PC-3 (cell line): Measurements from ENCODE around the gene DGKG. TPM values are rescaled to one million over a fixed set of nuclear protein-coding genes. Genes with fewer than 3 reads are reported as not detected.

Experiments
- ATAC-seq: fragments of 200-7000 bp; cut with Tn5 transposase; 2 replicates; pipeline ENCODE4 v1.9.1; 2020; ENCODE audit warnings: mild to moderate bottlenecking, moderate library complexity
- BruUV-seq: library from RNA; stranded (reverse); fragments of 400-500 nt; replicated peaks from 2 replicates; lab custom pipeline; 2021; lab: Mats Ljungman, UMichigan
- CTCF ChIA-PET: fragments of 300-600 bp; sonication (Branson Sonifier 250); formaldehyde crosslinking; loops from one replicate; lab custom pipeline; 2022; ENCODE audit warnings: antibody characterized with exemption; lab: Charles Lee
- POLR2A ChIA-PET: fragments of 300-600 bp; sonication (Branson Sonifier 250); formaldehyde crosslinking; loops from one replicate; lab custom pipeline; 2022; ENCODE audit warnings: antibody characterized with exemption; ENCODE audit not compliant: unreplicated experiment; lab: Charles Lee
- DNase-seq: peaks from one replicate; pipeline ENCODE4 v3.0.0-alpha.2; 2015
- H2AFZ ChIP-seq: fragments of 300-600 bp; sonication (generic); 2 replicates; pipeline ENCODE4 v1.6.0; 2016; ENCODE audit warnings: antibody characterized with exemption, low read length
- H3F3A ChIP-seq: fragments of 300-600 bp; sonication (generic); one replicate; pipeline ENCODE4 v1.6.0; 2017; ENCODE audit warnings: antibody characterized with exemption, low read length, control low read depth, mild to moderate bottlenecking; ENCODE audit not compliant: unreplicated experiment
- H3K27ac ChIP-seq: fragments of 300-600 bp; sonication (generic); 2 replicates; pipeline ENCODE4 v1.5.1; 2016; ENCODE audit warnings: mild to moderate bottlenecking, low read length
- H3K27me3 ChIP-seq: fragments of 300-600 bp; sonication (generic); 2 replicates; pipeline ENCODE4 v1.6.1; 2016; ENCODE audit warnings: low read length, mixed read lengths
- H3K36me3 ChIP-seq: fragments of 300-600 bp; sonication (generic); 2 replicates; pipeline ENCODE4 v1.6.1; 2016; ENCODE audit warnings: low read depth, mixed run types, low read length, mixed read lengths
- H3K4me1 ChIP-seq: fragments of 300-600 bp; sonication (generic); 2 replicates; pipeline ENCODE4 v1.5.1; 2016; ENCODE audit warnings: low read length; ENCODE audit not compliant: insufficient read depth
- H3K4me2 ChIP-seq: fragments of 300-600 bp; sonication (generic); 2 replicates; pipeline ENCODE4 v1.6.0; 2016; ENCODE audit warnings: low read length
- H3K4me3 ChIP-seq: fragments of 300-600 bp; sonication (generic); 2 replicates; pipeline ENCODE4 v1.5.1; 2016; ENCODE audit warnings: mild to moderate bottlenecking, low read length, mixed read lengths
- H3K79me2 ChIP-seq: fragments of 300-600 bp; sonication (generic); 2 replicates; pipeline ENCODE4 v1.6.1; 2017; ENCODE audit warnings: low read length, mixed read lengths
- H3K9ac ChIP-seq: fragments of 300-600 bp; sonication (generic); 2 replicates; pipeline ENCODE4 v1.6.0; 2016; ENCODE audit warnings: mild to moderate bottlenecking, low read length
- H3K9me2 ChIP-seq: fragments of 300-600 bp; sonication (generic); replicated peaks from 2 replicates; pipeline ENCODE4 v1.6.1; 2016; ENCODE audit warnings: mixed run types, low read length, mixed read lengths
- H3K9me3 ChIP-seq: fragments of 300-600 bp; sonication (generic); 2 replicates; pipeline ENCODE4 v1.6.1; 2016; ENCODE audit warnings: low read length, mixed read lengths
- H4K20me1 ChIP-seq: fragments of 300-600 bp; sonication (generic); 2 replicates; pipeline ENCODE4 v1.6.1; 2016; ENCODE audit warnings: low read length, mixed read lengths
- CTCF ChIP-seq: fragments of 300-600 bp; sonication (generic); conservative IDR thresholded peaks from 2 replicates; pipeline ENCODE4 v1.5.1; 2017; ENCODE audit warnings: antibody characterized with exemption, low read depth, mild to moderate bottlenecking, low read length
- EZH2 ChIP-seq: fragments of 300-600 bp; sonication (generic); IDR thresholded peaks from one replicate; pipeline ENCODE4 v1.6.1; 2017; ENCODE audit warnings: antibody characterized with exemption, mild to moderate bottlenecking, low read length; ENCODE audit not compliant: unreplicated experiment
- EZH2phosphoT487 ChIP-seq: fragments of 300-600 bp; sonication (generic); IDR thresholded peaks from 2 replicates; pipeline ENCODE4 v1.6.1; 2018; ENCODE audit warnings: mild to moderate bottlenecking, antibody characterized with exemption, low read length, borderline replicate concordance
- intact Hi-C: fragments of 100-400 bp; cut with micrococcal nuclease; formaldehyde crosslinking; loops from 2 replicates; pipeline ENCODE4 v1.9.0; 2023
- total RNA-seq: library from RNA; depleted of rRNA; stranded (reverse); fragments of >200 nt; gene quantifications from 2 replicates; pipeline ENCODE4 v1.2.3, GENCODE V29; 2014

The DGKG gene
- total RNA-seq, 1 experiment from 2014 or later, result 2.7 TPM

GRCh38 chr3:186125118-186125517 is 236.9 kb downstream of the DGKG start:
- Histone ChIP-seq H3K4me2 (no peak overlapping the region), H3K36me3 (no peaks in the 10 kb centered on the region), H4K20me1 (no peaks in the 10 kb centered on the region), H3K4me1 (no peaks in the 10 kb centered on the region), H3K4me3 (no peak overlapping the region), H3K9me2 (no peaks in the 10 kb centered on the region), H3K27me3 (peaks cover 14% of the 10 kb centered on the region), H3K9me3 (no peaks in the 10 kb centered on the region), H3F3A (no peaks in the 10 kb centered on the region), H2AFZ (no peak overlapping the region), H3K79me2 (no peaks in the 10 kb centered on the region), H3K27ac (no peak overlapping the region), H3K9ac (no peak overlapping the region)
- no peak for ATAC-seq
- CTCF ChIA-PET, result no interaction called here
- intact Hi-C loops, result no loop called here
- no TSS peak for BruUV-seq
- TF ChIP-seq CTCF (no peak), EZH2 (no peak), EZH2phosphoT487 (no peak)
- POLR2A ChIA-PET, result no interaction called here
- DNase-seq, result no peak

- intact Hi-C loops, result no loop called here
- TF ChIP-seq EZH2phosphoT487, result no peak
- peaks cover 17% of the 10 kb centered on the region for H3K27me3 ChIP-seq
- no peaks in the 10 kb centered on the region for H3F3A ChIP-seq
- H3K36me3 ChIP-seq, result no peaks in the 10 kb centered on the region
- H2AFZ ChIP-seq, result no peak overlapping the region
- no peak overlapping the region for H3K4me2 ChIP-seq
- no peaks in the 10 kb centered on the region for H4K20me1 ChIP-seq
- ATAC-seq (no peak), DNase-seq (no peak)
- H3K9me2 ChIP-seq, result no peaks in the 10 kb centered on the region
- BruUV-seq, result no TSS peak
- H3K79me2 ChIP-seq, result no peaks in the 10 kb centered on the region
- no peak overlapping the region for H3K4me3 ChIP-seq
- POLR2A ChIA-PET, result no interaction called here
- H3K9me3 ChIP-seq, result no peaks in the 10 kb centered on the region
- no peaks in the 10 kb centered on the region for H3K4me1 ChIP-seq
- no peak overlapping the region for H3K9ac ChIP-seq
- CTCF ChIA-PET, result no interaction called here
- H3K27ac ChIP-seq, result no peak overlapping the region
These were observed 237.4 kb downstream of the DGKG start for GRCh38 chr3:186124592-186124991.

GRCh38 chr3:186123012-186123411 is 239.0 kb downstream of the DGKG start:
- H3K4me3 ChIP-seq, result no peak overlapping the region
- BruUV-seq, result no TSS peak
- ChIA-PET POLR2A (no interaction called here), CTCF (no interaction called here)
- H3F3A ChIP-seq, result no peaks in the 10 kb centered on the region
- H3K4me1 ChIP-seq, result no peaks in the 10 kb centered on the region
- no peaks in the 10 kb centered on the region for H4K20me1 ChIP-seq
- intact Hi-C loops, result no loop called here
- no peaks in the 10 kb centered on the region for H3K36me3 ChIP-seq
- DNase-seq (no peak), ATAC-seq (no peak)
- H3K79me2 ChIP-seq, result no peaks in the 10 kb centered on the region
- H3K9me3 ChIP-seq, result no peaks in the 10 kb centered on the region
- H3K9ac ChIP-seq, result no peak overlapping the region
- peaks cover 24% of the 10 kb centered on the region for H3K27me3 ChIP-seq
- H3K4me2 ChIP-seq, result no peak overlapping the region
- H2AFZ ChIP-seq, result no peak overlapping the region
- H3K9me2 ChIP-seq, result no peaks in the 10 kb centered on the region
- no peak overlapping the region for H3K27ac ChIP-seq
- no peak for TF ChIP-seq CTCF
- TF ChIP-seq EZH2phosphoT487, result no peak
